Adrenal gland (tissue), 12 donors: Measurements from ENCODE around the gene DLG2. TPM values are rescaled to one million over a fixed set of nuclear protein-coding genes. Genes with fewer than 3 reads are reported as not detected.
"Not testable (repeated sequence)": the region's sequence is repeated elsewhere in the genome, so short reads cannot be mapped to it uniquely, and the experiment has no call there.

Experiments used
- DNase-seq, 7 donors: peaks; one replicate each; pipeline ENCODE4 v3.0.0-alpha.2; 2019 to 2020
- H3K27ac ChIP-seq, 5 donors: fragments of 200-600 bp; sonication (generic) in 4 of 5; 1 replicate in 3 of 5; 2 replicates in 2 of 5; pipeline versions ENCODE4 v1.5.1 to v1.8.0; 2016 to 2020; ENCODE audit warnings: mild to moderate bottlenecking in 1 of 5
- H3K27me3 ChIP-seq: fragments of 200-600 bp; 2 replicates; pipeline ENCODE4 v1.8.0; 2021
- H3K36me3 ChIP-seq, 2 donors: fragments of 200-600 bp; replicated peaks in 1 of 2; 1 replicate in 1 of 2; 2 replicates in 1 of 2; pipeline versions ENCODE4 v1.5.1 to v1.8.0; 2018 to 2022
- H3K4me1 ChIP-seq, 2 donors: fragments of 200-600 bp; replicated peaks in 1 of 2; 1 replicate in 1 of 2; 2 replicates in 1 of 2; pipeline versions ENCODE4 v1.5.1 to v1.8.0; 2018 to 2021
- H3K4me3 ChIP-seq, 4 donors: fragments of 200-600 bp; sonication (generic) in 3 of 4; one replicate each; pipeline ENCODE4 v1.5.1; 2016 to 2018
- H3K9me3 ChIP-seq, 3 donors: fragments of 200-600 bp; sonication (generic) in 1 of 3; replicated peaks in 1 of 3; 1 replicate in 2 of 3; 2 replicates in 1 of 3; pipeline versions ENCODE4 v1.5.1 to v1.8.0; 2016 to 2021
- CTCF ChIP-seq, 6 experiments: fragments of 450-650 bp in 4 of 6; fragments of 200-600 bp in 2 of 6; sonication (generic) in 1 of 6; IDR thresholded peaks; 1 replicate in 5 of 6; 2 replicates in 1 of 6; pipeline versions ENCODE4 v1.5.1 to v1.8.0; 2016 to 2021; ENCODE audit warnings: antibody characterized with exemption in 6 of 6, mild to moderate bottlenecking in 2 of 6, moderate library complexity in 1 of 6
- POLR2A ChIP-seq, 2 donors: fragments of 450-650 bp; IDR thresholded peaks; one replicate each; pipeline ENCODE4 v1.6.1; 2017; ENCODE audit warnings: antibody characterized with exemption in 2 of 2, mild to moderate bottlenecking in 2 of 2, moderate library complexity in 1 of 2
- WGBS, 4 donors: extraction: QIAGEN DNeasy Blood & Tissue Kit in 2 of 4; methylation state at CpG; one replicate each; pipeline versions ENCODE4 v1.1.5 to v1.1.7; 2013 to 2017; 5-methylcytosine and 5-hydroxymethylcytosine counted together
- intact Hi-C, 2 donors: fragments of 100-400 bp; cut with DNase I; formaldehyde crosslinking; loops; one replicate each; pipeline versions ENCODE4 v1.14.1 to v1.15.0; 2022 to 2023
- polyA plus RNA-seq, 3 donors: library from polyadenylated mRNA; stranded (reverse); fragments of 200-250 nt in 2 of 3; fragments of 350-450 nt in 1 of 3; fragmentation: Illumina TruSeq in 1 of 3; extraction: RNeasy Lipid Tissue Mini Kit (QIAGEN cat#74804) in 1 of 3; gene quantifications; one replicate each; pipeline ENCODE4 v1.2.3, GENCODE V29; 2013 to 2014
- total RNA-seq, 9 donors: library from RNA; depleted of rRNA in 4 of 9; stranded (reverse); fragments of >200 nt in 4 of 9; fragments of 120-200 nt in 1 of 9; fragmentation: NEBNext Ultra II Directional in 1 of 9; extraction: Animal tissue kit (Norgen Biotek cat#: 25700) in 1 of 9; gene quantifications; one replicate each; pipeline versions ENCODE4 v1.1.0 to v1.2.4, GENCODE V29; 2013 to 2023
- donor health status: healthy with polysubstance abuse.
- donor health status: Bipolar disorder and iron deficiency.
- donor health status: DM: yes; HTN: yes; CAD: no.
- donor health status: DM: no; HTN: no; CAD: no.
- donor health status: DM: no; HTN: no; CAD: no.
- donor health status: DM: yes; HTN: yes; CAD: no.

Gene DLG2
- total and polyA plus RNA-seq, 12 donors, result 8.3 to 101 (median 37.5) TPM

DNA sequence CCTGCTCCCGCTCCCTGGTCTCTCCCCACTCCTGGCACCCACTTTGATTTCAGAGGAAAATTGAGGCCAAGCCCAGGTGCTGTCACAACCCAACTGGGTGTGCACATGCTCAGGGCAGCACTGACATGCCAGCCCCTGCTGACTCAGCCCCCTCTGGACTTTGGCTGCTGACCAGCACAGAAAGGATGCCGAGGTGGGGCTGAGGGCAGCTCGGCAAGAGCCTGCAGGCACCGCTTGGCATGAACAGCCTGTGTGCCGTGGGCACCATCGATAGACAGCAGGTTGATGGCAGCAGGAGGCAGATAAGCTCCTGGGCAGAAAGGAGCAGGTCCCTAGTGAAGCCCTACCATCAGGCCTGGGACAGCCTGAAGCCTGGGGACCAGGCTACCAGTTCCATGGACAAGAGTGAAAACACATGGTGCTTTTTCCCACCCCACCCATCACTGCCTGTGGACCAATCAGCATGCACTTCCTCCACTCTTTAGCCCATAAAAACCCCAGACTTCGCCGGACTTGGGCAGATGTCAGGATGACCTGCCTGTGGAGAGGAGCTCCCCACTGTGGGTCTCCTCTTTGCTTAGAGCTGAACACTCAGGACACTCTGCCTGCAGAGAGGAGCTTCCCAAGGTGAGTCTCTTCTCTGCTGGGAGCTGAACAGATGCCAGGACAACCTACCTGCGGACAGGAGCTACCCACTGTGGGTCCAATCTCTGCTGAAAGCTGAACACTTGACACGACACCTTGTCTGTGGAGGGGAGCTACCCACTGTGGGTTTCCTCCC, 832.3 kb downstream of the DLG2 start:
- H3K36me3 ChIP-seq, result no peaks in the 10 kb centered on the region
- H3K27me3 ChIP-seq, result no peaks in the 10 kb centered on the region
- no peak overlapping the region for H3K27ac ChIP-seq
- no peaks in the 10 kb centered on the region for H3K4me1 ChIP-seq
- DNase-seq, result no peak
- no peaks in the 10 kb centered on the region for H3K9me3 ChIP-seq
- no peak overlapping the region for H3K4me3 ChIP-seq
- WGBS, 4 donors, result 88 to 93% (median 90%) methylated on average over 8 to 10 of the region's 10 CpGs
- intact Hi-C loops, result no loop called here
- TF ChIP-seq POLR2A (IDR thresholded peaks at IDR 0.05) (no peak), CTCF (IDR thresholded peaks at IDR 0.05) (no peak)

DNA sequence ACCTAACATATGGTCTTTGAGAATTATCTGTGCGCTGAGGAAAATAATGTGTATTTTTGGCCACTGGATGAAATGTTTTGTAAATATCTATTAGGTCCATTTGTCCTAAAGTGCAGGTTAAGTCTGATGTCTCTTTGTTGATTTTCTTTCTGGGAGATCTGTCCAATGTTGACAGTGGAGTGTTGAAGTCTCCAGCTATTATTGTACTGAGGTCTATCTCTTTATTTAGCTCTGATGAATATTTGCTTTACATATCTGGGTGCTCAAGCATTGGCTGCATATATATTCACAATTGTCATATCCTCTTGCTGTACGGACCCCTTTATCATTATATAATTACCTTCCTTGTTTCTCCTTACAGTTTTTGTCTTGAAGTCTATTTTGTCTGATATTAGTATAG, 833.8 kb downstream of the DLG2 start:
- intact Hi-C loops, result no loop called here
- Histone ChIP-seq H3K4me3 (no peak overlapping the region), H3K27me3 (no peaks in the 10 kb centered on the region), H3K27ac (no peak overlapping the region), H3K36me3 (no peaks in the 10 kb centered on the region), H3K9me3 (no peaks in the 10 kb centered on the region), H3K4me1 (no peaks in the 10 kb centered on the region)
- DNase-seq, result no peak
- TF ChIP-seq CTCF (IDR thresholded peaks at IDR 0.05) (no peak), POLR2A (IDR thresholded peaks at IDR 0.05) (no peak)
- 75 to 93% (median 90%) methylated on average over 2 of the region's 2 CpGs for WGBS, 4 donors

DNA sequence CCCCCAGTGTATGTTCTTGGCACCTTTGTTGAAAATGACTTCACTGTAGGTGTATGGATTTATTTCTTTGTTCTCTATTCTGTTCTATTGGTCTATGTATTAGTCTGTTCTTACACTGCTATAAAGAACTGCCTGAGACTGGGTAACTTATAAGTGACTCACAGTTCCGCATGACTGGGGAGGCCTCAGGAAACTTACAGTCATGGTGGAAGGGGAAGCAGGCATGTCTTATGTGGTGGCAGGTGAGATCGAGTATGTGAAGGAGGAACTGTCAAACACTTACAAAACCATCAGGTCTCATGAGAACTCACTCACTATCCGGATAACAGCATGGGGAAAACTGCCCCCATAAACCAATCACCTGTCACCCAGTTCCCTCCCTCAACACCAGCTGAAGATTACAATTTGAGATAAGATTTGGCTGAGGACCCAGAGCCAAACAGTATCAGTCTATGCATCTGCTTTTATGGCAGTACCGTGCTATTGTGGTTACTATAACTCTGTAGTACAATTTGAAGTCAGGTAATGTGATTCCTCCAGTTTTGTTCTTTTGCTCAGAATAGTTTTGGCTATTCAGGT, 836.2 kb downstream of the DLG2 start:
- Histone ChIP-seq H3K4me3 (no peak overlapping the region), H3K36me3 (no peaks in the 10 kb centered on the region), H3K9me3 (no peaks in the 10 kb centered on the region), H3K27me3 (no peaks in the 10 kb centered on the region), H3K4me1 (no peaks in the 10 kb centered on the region), H3K27ac (no peak overlapping the region)
- intact Hi-C loops, result no loop called here
- TF ChIP-seq CTCF (IDR thresholded peaks at IDR 0.05) (no peak), POLR2A (IDR thresholded peaks at IDR 0.05) (no peak)
- WGBS, 4 donors, result 46 to 51% (median 48%) methylated on average over 4 of the region's 4 CpGs
- no peak for DNase-seq

- no peak for TF ChIP-seq POLR2A (IDR thresholded peaks at IDR 0.05)
- TF ChIP-seq CTCF (IDR thresholded peaks at IDR 0.05), result no peak
- no peaks in the 10 kb centered on the region for H3K36me3 ChIP-seq
- intact Hi-C loops, result no loop called here
- no peaks in the 10 kb centered on the region for H3K27me3 ChIP-seq
- 74 to 83% (median 78%) methylated on average over 4 of the region's 4 CpGs for WGBS, 4 donors
- no peaks in the 10 kb centered on the region for H3K9me3 ChIP-seq
- H3K27ac ChIP-seq, result no peak overlapping the region
- no peak overlapping the region for H3K4me3 ChIP-seq
- H3K4me1 ChIP-seq, result no peaks in the 10 kb centered on the region
- DNase-seq, result no peak
Measured at GRCh38 chr11:84788220-84788619, 838.9 kb downstream of the DLG2 start.

DNA sequence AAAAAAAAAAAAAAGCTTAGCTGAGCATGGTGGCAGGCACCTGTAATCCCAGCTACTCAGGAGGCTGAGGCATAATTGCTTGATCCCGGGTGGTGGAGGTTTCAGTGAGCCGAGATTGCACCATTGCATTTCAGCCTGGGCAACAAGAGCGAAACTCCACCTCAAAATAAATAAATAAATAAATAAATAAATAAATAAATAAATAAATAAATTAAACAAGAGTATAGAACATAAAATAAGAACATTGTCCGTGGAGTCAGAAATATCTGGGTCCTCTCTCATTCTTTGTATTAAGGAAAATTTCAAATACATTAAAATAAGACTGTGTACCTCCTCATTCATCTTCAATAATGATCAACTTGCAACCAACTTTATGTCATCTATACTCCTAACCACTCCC, 843.0 kb downstream of the DLG2 start:
- WGBS, 4 donors, result 84 to 91% (median 90%) methylated on average over 4 of the region's 4 CpGs
- H3K27ac ChIP-seq, H3K9me3 ChIP-seq, DNase-seq, H3K27me3 ChIP-seq, H3K4me3 ChIP-seq, H3K36me3 ChIP-seq, intact Hi-C loops, H3K4me1 ChIP-seq: not testable (repeated sequence)
